Measurements from ENCODE around the gene TWNK.

The TWNK gene

DNA sequence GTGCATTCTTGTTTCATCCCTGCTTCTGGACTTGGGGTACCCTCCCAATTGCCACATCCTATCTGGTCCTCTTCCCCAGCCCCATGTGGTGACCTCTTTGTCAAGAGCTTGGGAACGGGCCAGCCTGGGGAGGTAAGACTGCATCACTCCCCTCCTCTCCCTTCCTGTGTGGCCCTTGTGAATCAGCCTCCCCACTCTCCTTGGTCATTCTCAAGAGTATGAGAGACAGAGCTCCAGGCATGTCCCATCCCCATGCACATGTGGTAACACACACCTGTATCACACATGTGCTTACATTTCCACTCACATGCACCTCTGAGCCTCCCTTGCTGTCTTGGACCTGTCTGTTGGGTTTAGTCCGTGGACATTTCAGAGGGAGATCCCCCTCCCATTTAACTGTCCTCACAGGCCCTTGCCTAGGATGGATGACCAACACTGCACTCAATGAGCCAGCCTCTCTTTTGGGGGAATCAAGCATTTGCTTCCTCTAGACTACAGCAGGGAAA, 2.6 kb upstream of the TWNK start:
- in situ Hi-C loops (cut with HindIII; ENCODE audit: low sequenced_read_pairs), result no loop called here
- DNase-seq (ENCODE audit: low read depth, low spot score), result no peak

DNA sequence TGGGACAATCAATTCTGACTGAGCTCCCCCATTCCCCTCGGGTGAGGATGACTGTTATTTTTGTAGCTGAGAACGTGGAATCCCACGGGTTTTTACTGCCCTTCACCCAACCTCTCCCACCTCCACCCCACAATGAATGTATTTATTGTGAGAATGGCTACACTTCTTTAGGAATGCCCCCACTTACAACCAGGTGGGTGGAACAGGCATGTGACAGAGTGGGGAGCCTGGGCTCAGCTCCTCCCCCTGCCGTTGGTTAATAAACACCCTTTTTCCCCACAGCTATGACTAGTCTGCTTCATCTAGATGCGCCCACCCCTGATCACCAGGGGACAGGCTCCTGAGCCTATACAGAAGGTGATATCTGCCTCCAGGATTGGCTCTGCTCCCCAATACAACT, 2.0 kb upstream of the TWNK start:
- in situ Hi-C loops (cut with HindIII; ENCODE audit: low sequenced_read_pairs), result no loop called here
- no peak overlapping the region for H3K4me3 ChIP-seq (ENCODE audit: low read depth, low read length)
- no peak for DNase-seq (ENCODE audit: low read depth, low spot score)
- TF ChIP-seq, protein P1, sequence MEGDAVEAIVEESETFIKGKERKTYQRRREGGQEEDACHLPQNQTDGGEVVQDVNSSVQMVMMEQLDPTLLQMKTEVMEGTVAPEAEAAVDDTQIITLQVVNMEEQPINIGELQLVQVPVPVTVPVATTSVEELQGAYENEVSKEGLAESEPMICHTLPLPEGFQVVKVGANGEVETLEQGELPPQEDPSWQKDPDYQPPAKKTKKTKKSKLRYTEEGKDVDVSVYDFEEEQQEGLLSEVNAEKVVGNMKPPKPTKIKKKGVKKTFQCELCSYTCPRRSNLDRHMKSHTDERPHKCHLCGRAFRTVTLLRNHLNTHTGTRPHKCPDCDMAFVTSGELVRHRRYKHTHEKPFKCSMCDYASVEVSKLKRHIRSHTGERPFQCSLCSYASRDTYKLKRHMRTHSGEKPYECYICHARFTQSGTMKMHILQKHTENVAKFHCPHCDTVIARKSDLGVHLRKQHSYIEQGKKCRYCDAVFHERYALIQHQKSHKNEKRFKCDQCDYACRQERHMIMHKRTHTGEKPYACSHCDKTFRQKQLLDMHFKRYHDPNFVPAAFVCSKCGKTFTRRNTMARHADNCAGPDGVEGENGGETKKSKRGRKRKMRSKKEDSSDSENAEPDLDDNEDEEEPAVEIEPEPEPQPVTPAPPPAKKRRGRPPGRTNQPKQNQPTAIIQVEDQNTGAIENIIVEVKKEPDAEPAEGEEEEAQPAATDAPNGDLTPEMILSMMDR (IDR thresholded peaks at IDR 0.05; ENCODE audit: low read depth, low read length), result no peak

More for the DNA sequence above, 2.6 kb upstream of the TWNK start:
- TF ChIP-seq, protein P1 (IDR thresholded peaks at IDR 0.05; ENCODE audit: low read depth, low read length), result no peak
- no peak overlapping the region for H3K4me3 ChIP-seq (ENCODE audit: low read depth, low read length)

DNA sequence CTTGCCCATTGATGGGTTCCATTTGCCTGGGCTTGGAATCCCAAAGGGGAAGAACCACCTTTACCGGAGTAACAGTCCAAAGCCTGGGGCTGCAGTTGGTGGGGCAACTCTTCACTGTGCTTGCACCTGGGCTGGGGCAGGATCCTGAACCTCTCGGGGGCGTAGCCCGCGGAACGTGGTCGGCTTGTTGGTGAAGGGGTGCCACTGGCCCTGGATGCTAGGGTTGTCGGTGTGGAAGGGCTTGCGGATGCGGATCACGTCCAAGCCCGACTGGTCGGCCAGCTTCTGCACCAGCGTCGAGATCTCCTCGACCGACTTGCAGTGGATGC, 756 bp upstream of the TWNK start:
- no peak for DNase-seq (ENCODE audit: low read depth, low spot score)
- in situ Hi-C loops (cut with HindIII; ENCODE audit: low sequenced_read_pairs), result no loop called here

DNA sequence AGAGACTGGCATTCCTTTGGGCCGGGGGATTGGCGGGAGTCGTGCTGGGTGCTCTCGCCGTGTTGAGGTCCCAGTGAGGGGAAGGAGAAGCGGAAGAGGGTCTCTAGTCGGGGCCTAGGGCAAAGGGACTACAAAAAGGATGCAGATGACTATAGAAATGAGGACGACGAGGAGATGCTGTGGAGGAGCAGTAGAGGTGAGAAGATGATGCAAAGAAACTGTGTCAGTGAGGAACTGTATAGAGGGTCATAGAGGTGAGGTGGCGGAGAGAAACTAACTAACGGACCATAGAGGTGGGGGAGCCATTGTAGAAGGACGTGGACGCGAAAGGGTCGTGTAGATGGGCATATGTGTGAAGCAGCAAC, 324 bp downstream of the TWNK start:
- TF ChIP-seq, protein P1 (IDR thresholded peaks at IDR 0.05; ENCODE audit: low read depth, low read length), result no peak
- H3K4me3 ChIP-seq (ENCODE audit: low read depth, low read length), result peak overlapping the region; percentile 96
- no peak for DNase-seq (ENCODE audit: low read depth, low spot score)
- in situ Hi-C loops (cut with HindIII; ENCODE audit: low sequenced_read_pairs), result no loop called here

More for the DNA sequence above, 756 bp upstream of the TWNK start:
- TF ChIP-seq, protein P1 (IDR thresholded peaks at IDR 0.05; ENCODE audit: low read depth, low read length), result no peak
- peak overlapping the region; percentile 96 for H3K4me3 ChIP-seq (ENCODE audit: low read depth, low read length)

DNA sequence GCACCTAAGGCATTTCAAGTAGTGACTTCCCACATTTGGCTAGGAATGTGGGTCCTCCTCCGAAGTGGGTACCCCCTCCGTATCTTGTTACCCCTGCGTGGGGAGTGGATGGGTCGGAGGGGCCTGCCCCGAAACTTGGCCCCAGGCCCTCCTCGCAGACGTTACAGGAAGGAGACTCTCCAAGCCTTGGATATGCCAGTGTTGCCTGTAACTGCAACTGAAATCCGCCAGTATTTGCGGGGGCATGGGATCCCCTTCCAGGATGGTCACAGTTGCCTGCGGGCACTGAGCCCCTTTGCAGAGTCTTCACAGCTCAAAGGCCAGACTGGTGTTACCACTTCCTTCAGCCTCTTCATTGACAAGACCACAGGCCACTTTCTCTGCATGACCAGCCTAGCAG, 823 bp downstream of the TWNK start:
- no peak for DNase-seq (ENCODE audit: low read depth, low spot score)
- TF ChIP-seq, protein P1 (IDR thresholded peaks at IDR 0.05; ENCODE audit: low read depth, low read length), result no peak
- peak overlapping the region; percentile 96 for H3K4me3 ChIP-seq (ENCODE audit: low read depth, low read length)
- in situ Hi-C loops (cut with HindIII; ENCODE audit: low sequenced_read_pairs), result no loop called here

DNA sequence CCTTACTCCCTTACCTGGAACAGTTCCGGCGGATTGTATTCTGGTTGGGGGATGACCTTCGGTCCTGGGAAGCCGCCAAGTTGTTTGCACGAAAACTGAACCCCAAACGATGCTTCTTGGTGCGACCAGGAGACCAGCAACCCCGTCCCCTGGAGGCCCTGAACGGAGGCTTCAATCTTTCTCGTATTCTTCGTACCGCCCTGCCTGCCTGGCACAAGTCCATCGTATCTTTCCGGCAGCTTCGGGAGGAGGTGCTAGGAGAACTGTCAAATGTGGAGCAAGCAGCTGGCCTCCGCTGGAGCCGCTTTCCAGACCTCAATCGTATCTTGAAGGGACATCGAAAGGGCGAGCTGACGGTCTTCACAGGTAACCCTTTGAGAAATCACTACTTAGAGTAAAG, 1.7 kb downstream of the TWNK start:
- TF ChIP-seq, protein P1 (IDR thresholded peaks at IDR 0.05; ENCODE audit: low read depth, low read length), result no peak
- no peak for DNase-seq (ENCODE audit: low read depth, low spot score)
- H3K4me3 ChIP-seq (ENCODE audit: low read depth, low read length), result no peak overlapping the region
- in situ Hi-C loops (cut with HindIII; ENCODE audit: low sequenced_read_pairs), result no loop called here

Measured in astrocyte of the spinal cord (primary cell).